Esophagus muscularis mucosa (tissue), 3 donors: ENCODE data around the gene CTF1.
"Not testable (repeated sequence)": the region's sequence is repeated elsewhere in the genome, so short reads cannot be mapped to it uniquely, and the experiment has no call there.

Experiments
- POLR2A ChIP-seq: fragments of 450-650 bp; IDR thresholded peaks from one replicate; pipeline ENCODE4 v1.6.1; 2017; ENCODE audit warnings: antibody characterized with exemption, moderate library complexity, mild to moderate bottlenecking, low read depth
- POLR2AphosphoS5 ChIP-seq, 2 donors: sonication (generic); formaldehyde crosslinking; IDR thresholded peaks; one replicate each; pipeline ENCODE4 v1.6.1; 2017; ENCODE audit warnings: antibody characterized with exemption in 2 of 2
- TF ChIP-seq, protein P1 (sequence below), 3 experiments: fragments of 200-600 bp in 2 of 3; fragments of 450-650 bp in 1 of 3; sonication (generic) in 2 of 3; IDR thresholded peaks; one replicate each; pipeline ENCODE4 v1.5.1; 2017 to 2019; ENCODE audit warnings: antibody characterized with exemption in 3 of 3, mild to moderate bottlenecking in 2 of 3, moderate library complexity in 1 of 3

DNA sequence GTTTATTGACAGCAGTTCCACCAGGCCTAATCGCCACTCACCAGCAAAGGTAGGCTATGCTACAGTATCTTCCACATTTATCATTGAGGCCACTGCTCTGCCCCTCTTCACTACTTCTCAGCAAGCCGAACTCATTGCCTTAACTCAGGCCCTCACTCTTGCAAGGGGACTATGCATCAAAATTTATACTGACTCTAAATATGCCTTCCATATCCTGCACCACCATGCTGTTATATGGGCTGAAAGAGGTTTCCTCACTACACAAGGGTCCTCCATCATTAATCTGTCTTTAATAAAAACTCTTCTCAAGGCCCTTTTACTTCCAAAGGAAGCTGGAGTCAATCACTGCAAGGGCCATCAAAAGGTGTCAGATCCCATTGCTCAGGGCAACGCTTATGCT, 33.2 kb upstream of the CTF1 start:
- not testable (repeated sequence) for TF ChIP-seq POLR2A; POLR2AphosphoS5 (IDR thresholded peaks at IDR 0.05)
- TF ChIP-seq, protein P1, sequence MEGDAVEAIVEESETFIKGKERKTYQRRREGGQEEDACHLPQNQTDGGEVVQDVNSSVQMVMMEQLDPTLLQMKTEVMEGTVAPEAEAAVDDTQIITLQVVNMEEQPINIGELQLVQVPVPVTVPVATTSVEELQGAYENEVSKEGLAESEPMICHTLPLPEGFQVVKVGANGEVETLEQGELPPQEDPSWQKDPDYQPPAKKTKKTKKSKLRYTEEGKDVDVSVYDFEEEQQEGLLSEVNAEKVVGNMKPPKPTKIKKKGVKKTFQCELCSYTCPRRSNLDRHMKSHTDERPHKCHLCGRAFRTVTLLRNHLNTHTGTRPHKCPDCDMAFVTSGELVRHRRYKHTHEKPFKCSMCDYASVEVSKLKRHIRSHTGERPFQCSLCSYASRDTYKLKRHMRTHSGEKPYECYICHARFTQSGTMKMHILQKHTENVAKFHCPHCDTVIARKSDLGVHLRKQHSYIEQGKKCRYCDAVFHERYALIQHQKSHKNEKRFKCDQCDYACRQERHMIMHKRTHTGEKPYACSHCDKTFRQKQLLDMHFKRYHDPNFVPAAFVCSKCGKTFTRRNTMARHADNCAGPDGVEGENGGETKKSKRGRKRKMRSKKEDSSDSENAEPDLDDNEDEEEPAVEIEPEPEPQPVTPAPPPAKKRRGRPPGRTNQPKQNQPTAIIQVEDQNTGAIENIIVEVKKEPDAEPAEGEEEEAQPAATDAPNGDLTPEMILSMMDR (IDR thresholded peaks at IDR 0.05), result not testable (repeated sequence)
